NT2/D1 (cell line): Measurements from ENCODE around the gene APBA2.

Source experiments
- DNase-seq: peaks from one replicate; pipeline ENCODE4 v3.0.0-alpha.2; 2011; ENCODE audit warnings: low read depth, low spot score
- H3K27me3 ChIP-seq: 2 replicates; pipeline ENCODE4 v1.6.0; 2011; ENCODE audit warnings: mild to moderate bottlenecking; ENCODE audit not compliant: insufficient read length, insufficient read depth
- H3K36me3 ChIP-seq: 2 replicates; pipeline ENCODE4 v1.6.1; 2011; ENCODE audit warnings: mild to moderate bottlenecking, low read length, mixed read lengths; ENCODE audit not compliant: insufficient read depth, insufficient read length
- H3K4me1 ChIP-seq: 2 replicates; pipeline ENCODE4 v1.5.1; 2011; ENCODE audit not compliant: insufficient read depth, insufficient read length
- H3K4me3 ChIP-seq: 2 replicates; pipeline ENCODE4 v1.5.1; 2011; ENCODE audit warnings: low read depth; ENCODE audit not compliant: insufficient read length
- H3K9ac ChIP-seq: 2 replicates; pipeline ENCODE4 v1.6.0; 2011; ENCODE audit warnings: low read depth; ENCODE audit not compliant: insufficient read length
- H3K9me3 ChIP-seq: 2 replicates; pipeline ENCODE4 v1.5.1; 2011; ENCODE audit warnings: mild to moderate bottlenecking, low read length; ENCODE audit not compliant: insufficient read depth
- SUZ12 ChIP-seq: IDR thresholded peaks from 2 replicates; pipeline ENCODE4 v1.6.1; 2011; ENCODE audit not compliant: insufficient read length, insufficient read depth; ENCODE audit errors: extremely low read depth
- YY1 ChIP-seq: IDR thresholded peaks from 2 replicates; pipeline ENCODE4 v1.6.1; 2011; ENCODE audit not compliant: insufficient read length, insufficient read depth
- ZNF274 ChIP-seq: IDR thresholded peaks from 2 replicates; pipeline ENCODE4 v1.6.1; 2011; ENCODE audit warnings: mild to moderate bottlenecking, low read depth, low read length

APBA2 gene

DNA sequence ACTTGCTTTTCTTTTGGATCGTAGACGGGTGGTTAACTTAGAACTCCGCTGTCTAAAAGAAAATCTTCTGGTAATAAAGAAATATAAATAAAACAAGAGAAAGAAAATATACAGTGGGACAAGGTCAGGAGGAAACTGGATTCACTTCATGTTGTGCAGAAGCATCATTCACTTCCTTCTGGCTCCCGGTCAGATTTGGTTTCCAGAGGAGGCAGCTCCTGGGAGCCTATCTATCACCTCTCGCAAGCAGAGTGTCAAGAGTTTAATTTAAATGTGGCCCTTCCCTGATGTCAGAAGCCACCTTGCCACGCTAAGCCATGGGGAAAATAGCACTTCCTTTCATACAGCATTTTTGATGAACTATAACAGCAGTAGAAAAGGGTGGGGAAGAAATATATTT is 244.7 kb downstream of the APBA2 start:
- peaks cover 12% of the 10 kb centered on the region for H3K4me1 ChIP-seq
- TF ChIP-seq ZNF274 (no peak), YY1 (no peak), SUZ12 (no peak)
- no peak for DNase-seq

DNA sequence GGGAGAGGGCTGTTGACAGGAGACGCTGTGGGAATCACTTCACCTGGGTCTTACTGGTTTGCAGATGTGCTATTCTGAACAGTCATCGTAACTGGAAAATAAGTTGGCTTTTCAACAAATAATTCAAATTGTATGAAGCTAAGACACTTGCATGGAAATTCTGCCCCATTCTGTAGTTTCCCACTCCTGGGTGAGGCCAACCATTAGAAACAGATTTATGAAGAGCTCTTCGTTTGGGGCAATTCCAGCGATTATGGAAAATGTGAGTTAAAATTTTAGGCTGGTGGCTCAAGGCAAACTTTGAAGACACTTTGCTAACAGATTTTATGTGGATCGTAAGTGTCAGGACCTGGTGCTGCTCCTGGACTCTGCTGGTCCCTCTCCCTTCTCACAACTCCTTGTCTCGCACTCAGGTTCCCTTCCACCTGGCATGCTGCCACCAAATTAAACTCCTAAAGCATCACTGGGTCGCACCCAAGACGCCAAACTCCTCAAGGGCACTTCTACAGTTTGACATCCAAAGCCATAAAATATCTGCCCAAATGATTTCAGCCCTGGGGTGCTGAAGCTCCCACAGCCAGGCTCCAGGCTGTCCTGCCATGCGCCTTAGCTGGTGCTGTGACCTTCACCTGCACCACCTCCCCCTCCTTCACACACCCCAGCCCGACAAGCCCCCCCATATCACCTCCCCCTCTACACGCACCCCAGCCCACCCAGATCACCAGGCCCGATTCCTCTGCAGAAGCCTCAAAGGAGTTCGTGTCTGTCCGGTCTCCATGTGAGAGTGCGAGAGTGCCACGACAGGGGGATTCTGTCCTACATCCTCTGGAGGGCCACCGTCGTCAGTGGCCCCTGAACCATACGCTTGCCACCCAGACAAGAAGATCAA is 245.4 kb downstream of the APBA2 start:
- TF ChIP-seq YY1 (no peak), SUZ12 (no peak), ZNF274 (no peak)
- peaks cover 12% of the 10 kb centered on the region for H3K4me1 ChIP-seq
- H3K9me3 ChIP-seq: no peaks in the 10 kb centered on the region
- H3K9ac ChIP-seq: no peak overlapping the region
- no peaks in the 10 kb centered on the region for H3K27me3 ChIP-seq
- no peak overlapping the region for H3K4me3 ChIP-seq
- no peak for DNase-seq
- H3K36me3 ChIP-seq: no peaks in the 10 kb centered on the region

More for the DNA sequence above, 244.7 kb downstream of the APBA2 start:
- H3K4me3 ChIP-seq: no peak overlapping the region
- H3K36me3 ChIP-seq: no peaks in the 10 kb centered on the region
- H3K9me3 ChIP-seq: no peaks in the 10 kb centered on the region
- H3K27me3 ChIP-seq: no peaks in the 10 kb centered on the region
- H3K9ac ChIP-seq: no peak overlapping the region

- Histone ChIP-seq H3K4me1 (peaks cover 8% of the 10 kb centered on the region), H3K36me3 (no peaks in the 10 kb centered on the region), H3K9me3 (no peaks in the 10 kb centered on the region), H3K27me3 (no peaks in the 10 kb centered on the region), H3K4me3 (no peak overlapping the region), H3K9ac (no peak overlapping the region)
- TF ChIP-seq SUZ12 (no peak), YY1 (no peak), ZNF274 (no peak)
- DNase-seq: no peak
These were observed 246.2 kb downstream of the APBA2 start for GRCh38 chr15:29131840-29132420.

DNA sequence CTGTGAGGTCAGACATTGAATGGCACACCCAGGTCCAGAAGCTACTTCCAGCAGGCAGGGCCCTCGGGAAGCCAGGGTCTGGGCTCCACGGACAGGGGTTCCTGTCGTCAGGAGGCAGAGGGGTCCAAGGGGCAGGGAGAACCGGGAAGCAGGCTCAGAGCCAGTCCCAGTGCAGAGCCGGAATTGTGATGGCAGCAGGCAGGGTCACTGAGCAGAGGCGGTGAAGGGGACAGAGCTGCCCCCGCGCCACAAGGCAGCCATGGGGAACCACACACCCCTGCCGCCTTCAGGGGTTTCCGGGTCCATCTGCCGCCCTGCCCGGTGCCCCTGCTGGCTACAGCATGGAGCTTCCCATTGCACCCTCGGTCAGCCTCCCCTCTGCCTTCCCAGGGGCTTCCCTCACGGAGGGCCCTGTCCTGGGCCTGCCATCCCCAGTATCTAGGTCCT is 247.0 kb downstream of the APBA2 start:
- Histone ChIP-seq H3K9me3 (no peaks in the 10 kb centered on the region), H3K27me3 (no peaks in the 10 kb centered on the region), H3K4me3 (no peak overlapping the region), H3K36me3 (no peaks in the 10 kb centered on the region), H3K4me1 (peaks cover 3% of the 10 kb centered on the region), H3K9ac (no peak overlapping the region)
- TF ChIP-seq YY1: no peak
- no peak for TF ChIP-seq ZNF274
- TF ChIP-seq SUZ12: no peak
- DNase-seq: no peak

DNA sequence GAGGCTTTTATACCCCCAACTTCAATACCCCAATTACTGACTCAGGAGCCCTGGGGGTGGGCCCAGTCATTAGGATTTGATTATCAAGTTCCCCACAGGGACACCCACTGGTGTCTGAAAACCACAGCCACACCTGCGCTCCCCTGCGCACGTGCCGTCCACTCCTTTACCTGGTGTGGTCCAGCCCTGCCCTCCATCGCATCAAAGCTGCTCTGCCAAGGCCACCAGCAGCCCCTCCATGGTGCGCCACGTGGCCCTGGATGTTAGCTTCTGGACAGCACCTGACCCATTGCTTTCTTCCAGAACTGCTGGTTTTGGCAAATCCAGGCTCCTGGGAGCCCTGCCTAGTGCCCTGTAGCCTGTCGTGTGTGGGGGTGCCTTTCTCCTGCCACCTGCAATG is 247.5 kb downstream of the APBA2 start:
- no peak for DNase-seq
- Histone ChIP-seq H3K36me3 (no peaks in the 10 kb centered on the region), H3K27me3 (no peaks in the 10 kb centered on the region), H3K4me3 (no peak overlapping the region), H3K9me3 (no peaks in the 10 kb centered on the region), H3K4me1 (peaks cover under 1% of the 10 kb centered on the region), H3K9ac (no peak overlapping the region)
- no peak for TF ChIP-seq SUZ12
- no peak for TF ChIP-seq YY1
- no peak for TF ChIP-seq ZNF274

GRCh38 chr15:29133791-29134190 is 248.0 kb downstream of the APBA2 start:
- H3K9ac ChIP-seq: no peak overlapping the region
- H3K36me3 ChIP-seq: no peaks in the 10 kb centered on the region
- TF ChIP-seq ZNF274 (no peak), YY1 (no peak), SUZ12 (no peak)
- no peak for DNase-seq
- no peaks in the 10 kb centered on the region for H3K27me3 ChIP-seq
- no peak overlapping the region for H3K4me3 ChIP-seq
- H3K4me1 ChIP-seq: no peaks in the 10 kb centered on the region
- no peaks in the 10 kb centered on the region for H3K9me3 ChIP-seq

GRCh38 chr15:29134239-29134638 is 248.5 kb downstream of the APBA2 start:
- Histone ChIP-seq H3K4me1 (no peaks in the 10 kb centered on the region), H3K9ac (no peak overlapping the region)
- TF ChIP-seq YY1: no peak
- no peak for TF ChIP-seq ZNF274
- no peak for TF ChIP-seq SUZ12

More at GRCh38 chr15:29134239-29134638, 248.5 kb downstream of the APBA2 start:
- no peak overlapping the region for H3K4me3 ChIP-seq
- no peak for DNase-seq
- H3K27me3 ChIP-seq: no peaks in the 10 kb centered on the region
- no peaks in the 10 kb centered on the region for H3K9me3 ChIP-seq
- no peaks in the 10 kb centered on the region for H3K36me3 ChIP-seq
